Testis (tissue), 2 donors: ENCODE results near the gene PTPRA.

Experiments
- CTCF ChIP-seq, 3 experiments: fragments of 450-650 bp in 2 of 3; fragments of 200-600 bp in 1 of 3; sonication (generic) in 1 of 3; IDR thresholded peaks; one replicate each; pipeline ENCODE4 v1.5.1; 2016 to 2019; ENCODE audit warnings: antibody characterized with exemption in 3 of 3, mild to moderate bottlenecking in 2 of 3, moderate library complexity in 1 of 3
- POLR2A ChIP-seq: fragments of 450-650 bp; IDR thresholded peaks from one replicate; pipeline ENCODE4 v1.6.1; 2017; ENCODE audit warnings: antibody characterized with exemption, mild to moderate bottlenecking, moderate library complexity

DNA sequence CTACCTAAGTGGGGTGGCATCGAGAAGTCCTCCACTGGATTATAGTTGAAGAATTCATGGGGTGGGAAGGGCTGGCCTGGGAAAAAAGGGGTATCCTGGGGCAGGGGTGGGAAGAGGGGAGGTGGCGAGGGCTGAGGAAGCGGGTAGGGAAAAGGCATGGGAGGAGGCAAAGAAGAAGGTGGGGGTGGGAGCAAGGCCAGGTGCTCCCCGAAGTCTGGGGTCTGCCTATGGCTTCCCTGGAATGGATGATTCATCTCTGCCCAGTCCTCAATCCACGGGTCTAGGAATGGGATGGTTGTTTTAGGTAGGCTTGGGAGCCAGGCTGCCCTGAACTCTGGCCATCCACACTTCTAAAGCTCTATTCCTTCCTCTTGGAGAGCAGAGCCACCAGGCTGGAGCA lies 37.2 kb upstream of the PTPRA start:
- no peak for TF ChIP-seq CTCF (IDR thresholded peaks at IDR 0.05)
- TF ChIP-seq POLR2A = no peak
